ENCODE results near the gene PLET1.

The PLET1 gene

GRCh38 chr11:112285841-112286311 is 25.2 kb upstream of the PLET1 start:
- in situ Hi-C loops (cut with HindIII; ENCODE audit: low sequenced_read_pairs): no loop called here

GRCh38 chr11:112281726-112282125 is 21.1 kb upstream of the PLET1 start:
- in situ Hi-C loops (cut with HindIII; ENCODE audit: low sequenced_read_pairs): no loop called here

GRCh38 chr11:112280268-112281126 is 19.8 kb upstream of the PLET1 start:
- in situ Hi-C loops (cut with HindIII; ENCODE audit: low sequenced_read_pairs): no loop called here

GRCh38 chr11:112279901-112280267 is 19.2 kb upstream of the PLET1 start:
- in situ Hi-C loops (cut with HindIII; ENCODE audit: low sequenced_read_pairs): no loop called here

GRCh38 chr11:112278803-112279202 is 18.1 kb upstream of the PLET1 start:
- in situ Hi-C loops (cut with HindIII; ENCODE audit: low sequenced_read_pairs): no loop called here

- in situ Hi-C loops (cut with HindIII; ENCODE audit: low sequenced_read_pairs): no loop called here
Observed at GRCh38 chr11:112277941-112278340, 17.3 kb upstream of the PLET1 start.

GRCh38 chr11:112277029-112277428 is 16.4 kb upstream of the PLET1 start:
- in situ Hi-C loops (cut with HindIII; ENCODE audit: low sequenced_read_pairs): no loop called here

- in situ Hi-C loops (cut with HindIII; ENCODE audit: low sequenced_read_pairs): no loop called here
Observed at GRCh38 chr11:112274007-112274783, 13.5 kb upstream of the PLET1 start.

GRCh38 chr11:112273066-112273465 is 12.4 kb upstream of the PLET1 start:
- in situ Hi-C loops (cut with HindIII; ENCODE audit: low sequenced_read_pairs): no loop called here

- in situ Hi-C loops (cut with HindIII; ENCODE audit: low sequenced_read_pairs): no loop called here
Observed at GRCh38 chr11:112271242-112271641, 10.6 kb upstream of the PLET1 start.

- in situ Hi-C loops (cut with HindIII; ENCODE audit: low sequenced_read_pairs): no loop called here
Observed at GRCh38 chr11:112270551-112271180, 10.0 kb upstream of the PLET1 start.

GRCh38 chr11:112269139-112269538 is 8.5 kb upstream of the PLET1 start:
- in situ Hi-C loops (cut with HindIII; ENCODE audit: low sequenced_read_pairs): no loop called here

GRCh38 chr11:112268406-112268805 is 7.7 kb upstream of the PLET1 start:
- in situ Hi-C loops (cut with HindIII; ENCODE audit: low sequenced_read_pairs): no loop called here

- in situ Hi-C loops (cut with HindIII; ENCODE audit: low sequenced_read_pairs): no loop called here
Observed at GRCh38 chr11:112267188-112267591, 6.5 kb upstream of the PLET1 start.

GRCh38 chr11:112266410-112266778 is 5.7 kb upstream of the PLET1 start:
- in situ Hi-C loops (cut with HindIII; ENCODE audit: low sequenced_read_pairs): no loop called here

- in situ Hi-C loops (cut with HindIII; ENCODE audit: low sequenced_read_pairs): no loop called here
Observed at GRCh38 chr11:112265659-112266409, 5.2 kb upstream of the PLET1 start.

GRCh38 chr11:112255067-112255720 is 5.5 kb downstream of the PLET1 start:
- in situ Hi-C loops (cut with HindIII; ENCODE audit: low sequenced_read_pairs): no loop called here

GRCh38 chr11:112253605-112254242 is 6.9 kb downstream of the PLET1 start:
- in situ Hi-C loops (cut with HindIII; ENCODE audit: low sequenced_read_pairs): no loop called here

GRCh38 chr11:112249871-112250610 is 10.6 kb downstream of the PLET1 start:
- in situ Hi-C loops (cut with HindIII; ENCODE audit: low sequenced_read_pairs): no loop called here
